ENCODE measurements around the gene PLCH1.

The PLCH1 gene

GRCh38 chr3:155604967-155605366 lies 139.9 kb downstream of the PLCH1 start:
- no peak for DNase-seq

- no peak for DNase-seq
Measured at GRCh38 chr3:155604126-155604525, 140.7 kb downstream of the PLCH1 start.

- no peak for DNase-seq
Measured at GRCh38 chr3:155603302-155603701, 141.6 kb downstream of the PLCH1 start.

GRCh38 chr3:155602307-155602706 lies 142.6 kb downstream of the PLCH1 start:
- DNase-seq: no peak

GRCh38 chr3:155598671-155599070 lies 146.2 kb downstream of the PLCH1 start:
- DNase-seq: no peak

GRCh38 chr3:155596615-155597014 lies 148.3 kb downstream of the PLCH1 start:
- DNase-seq: no peak

- no peak for DNase-seq
Measured at GRCh38 chr3:155595371-155595770, 149.5 kb downstream of the PLCH1 start.

- no peak for DNase-seq
Measured at GRCh38 chr3:155594526-155595187, 150.2 kb downstream of the PLCH1 start.

- DNase-seq: no peak
Measured at GRCh38 chr3:155587581-155587980, 157.3 kb downstream of the PLCH1 start.

- DNase-seq: no peak
Measured at GRCh38 chr3:155585384-155585783, 159.5 kb downstream of the PLCH1 start.

GRCh38 chr3:155581579-155581978 lies 163.3 kb downstream of the PLCH1 start:
- no peak for DNase-seq

GRCh38 chr3:155572085-155572484 lies 172.8 kb downstream of the PLCH1 start:
- peak; percentile 23 for DNase-seq

- DNase-seq: no peak
Measured at GRCh38 chr3:155568295-155568694, 176.6 kb downstream of the PLCH1 start.

GRCh38 chr3:155560594-155560993 lies 184.3 kb downstream of the PLCH1 start:
- peak; percentile 19 for DNase-seq

- no peak for DNase-seq
Measured at GRCh38 chr3:155560135-155560534, 184.7 kb downstream of the PLCH1 start.

GRCh38 chr3:155556531-155556930 lies 188.3 kb downstream of the PLCH1 start:
- peak; percentile 9 for DNase-seq

- DNase-seq: no peak
Measured at GRCh38 chr3:155555479-155556060, 189.3 kb downstream of the PLCH1 start.

GRCh38 chr3:155554777-155555451 lies 190.0 kb downstream of the PLCH1 start:
- no peak for DNase-seq

- no peak for DNase-seq
Measured at GRCh38 chr3:155553780-155554179, 191.1 kb downstream of the PLCH1 start.

GRCh38 chr3:155553326-155553725 lies 191.5 kb downstream of the PLCH1 start:
- no peak for DNase-seq

GRCh38 chr3:155550391-155550790 lies 194.5 kb downstream of the PLCH1 start:
- DNase-seq: no peak

- no peak for DNase-seq
Measured at GRCh38 chr3:155549087-155549486, 195.8 kb downstream of the PLCH1 start.

GRCh38 chr3:155548195-155548594 lies 196.7 kb downstream of the PLCH1 start:
- DNase-seq: peak; percentile 46

GRCh38 chr3:155535098-155535497 lies 209.8 kb downstream of the PLCH1 start:
- no peak for DNase-seq
